GM19193 (cell line): ENCODE data around the gene ARV1.

ENCODE experiments used
- POLR2A ChIP-seq: IDR thresholded peaks from 4 replicates; pipeline ENCODE4 v1.6.1; 2011; ENCODE audit not compliant: insufficient read depth, insufficient read length; ENCODE audit errors: extremely low read depth

Gene ARV1

DNA sequence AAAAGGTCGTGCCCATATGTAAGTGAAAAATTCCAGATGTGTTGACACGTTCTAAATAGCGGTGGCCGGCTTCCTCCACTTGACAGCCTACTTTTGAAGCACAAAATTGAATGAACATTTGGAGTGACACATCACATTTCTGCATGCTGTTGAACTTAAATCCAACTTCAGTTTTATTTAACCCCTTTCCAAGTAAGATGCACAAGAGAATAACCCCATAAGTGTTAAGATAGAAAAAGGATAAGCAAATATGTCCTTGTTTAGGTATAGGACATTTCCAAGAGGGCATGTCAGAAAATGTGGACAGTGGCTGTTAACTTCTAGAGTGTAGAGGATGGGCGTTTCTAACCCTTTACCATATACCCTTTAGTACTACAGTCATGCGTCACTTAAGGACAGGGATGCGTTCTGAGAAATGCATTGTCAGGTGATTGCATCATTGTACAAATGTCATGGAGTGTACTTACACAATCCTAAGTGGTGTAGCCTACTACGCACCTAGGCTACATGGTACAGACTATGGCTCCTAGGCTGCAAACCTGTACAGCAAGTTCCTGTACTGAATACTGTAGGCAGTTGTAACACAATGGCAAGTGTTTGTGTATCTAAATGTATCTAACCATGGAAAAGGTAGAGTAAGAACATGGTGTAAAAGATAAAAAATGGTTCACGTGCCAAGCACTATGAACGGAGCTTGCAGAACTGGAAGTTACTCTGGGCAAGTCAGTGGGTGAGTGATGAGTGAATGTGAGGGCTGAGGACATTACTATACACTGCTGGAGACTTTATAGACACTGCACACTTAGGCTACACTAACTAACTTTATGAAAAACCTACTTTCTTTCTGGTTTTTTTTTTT lies 70.5 kb downstream of the ARV1 start:
- TF ChIP-seq POLR2A = no peak
